ENCODE results near the gene SULT1C4.

GRCh38 chr2:108382196-108382595, 4.4 kb downstream of the SULT1C4 start:
- TF ChIP-seq, protein P1, sequence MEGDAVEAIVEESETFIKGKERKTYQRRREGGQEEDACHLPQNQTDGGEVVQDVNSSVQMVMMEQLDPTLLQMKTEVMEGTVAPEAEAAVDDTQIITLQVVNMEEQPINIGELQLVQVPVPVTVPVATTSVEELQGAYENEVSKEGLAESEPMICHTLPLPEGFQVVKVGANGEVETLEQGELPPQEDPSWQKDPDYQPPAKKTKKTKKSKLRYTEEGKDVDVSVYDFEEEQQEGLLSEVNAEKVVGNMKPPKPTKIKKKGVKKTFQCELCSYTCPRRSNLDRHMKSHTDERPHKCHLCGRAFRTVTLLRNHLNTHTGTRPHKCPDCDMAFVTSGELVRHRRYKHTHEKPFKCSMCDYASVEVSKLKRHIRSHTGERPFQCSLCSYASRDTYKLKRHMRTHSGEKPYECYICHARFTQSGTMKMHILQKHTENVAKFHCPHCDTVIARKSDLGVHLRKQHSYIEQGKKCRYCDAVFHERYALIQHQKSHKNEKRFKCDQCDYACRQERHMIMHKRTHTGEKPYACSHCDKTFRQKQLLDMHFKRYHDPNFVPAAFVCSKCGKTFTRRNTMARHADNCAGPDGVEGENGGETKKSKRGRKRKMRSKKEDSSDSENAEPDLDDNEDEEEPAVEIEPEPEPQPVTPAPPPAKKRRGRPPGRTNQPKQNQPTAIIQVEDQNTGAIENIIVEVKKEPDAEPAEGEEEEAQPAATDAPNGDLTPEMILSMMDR (IDR thresholded peaks at IDR 0.05; ENCODE audit: low read depth, low read length) = no peak
- no peak for TF ChIP-seq POLR2A (IDR thresholded peaks at IDR 0.05; ENCODE audit: extremely low read depth, insufficient read length)
- TF ChIP-seq MAX (IDR thresholded peaks at IDR 0.05; ENCODE audit: low read depth, low read length) = no peak
- no peak for TF ChIP-seq MYC (IDR thresholded peaks at IDR 0.05; ENCODE audit: low read depth, low read length)
